Uterus (tissue), 4 donors: ENCODE measurements around the gene KANSL1. TPM values are rescaled to one million over a fixed set of nuclear protein-coding genes. Genes with fewer than 3 reads are reported as not detected.
"Not testable (repeated sequence)": the region's sequence is repeated elsewhere in the genome, so short reads cannot be mapped to it uniquely, and the experiment has no call there.

ENCODE experiments used
- DNase-seq, 2 donors: peaks; one replicate each; pipeline ENCODE4 v3.0.0-alpha.2; 2019 to 2020
- H3K27ac ChIP-seq, 2 donors: fragments of 200-600 bp; sonication (generic); 1 replicate in 1 of 2; 2 replicates in 1 of 2; pipeline ENCODE4 v1.5.1; 2016 to 2018
- H3K27me3 ChIP-seq, 2 donors: fragments of 200-600 bp; sonication (generic); one replicate each; pipeline ENCODE4 v1.5.1; 2018 to 2019; ENCODE audit warnings: control low read depth in 1 of 2
- H3K36me3 ChIP-seq, 2 donors: fragments of 200-600 bp; sonication (generic); one replicate each; pipeline ENCODE4 v1.5.1; 2019; ENCODE audit warnings: control low read depth in 1 of 2
- H3K4me1 ChIP-seq, 2 donors: fragments of 200-600 bp; sonication (generic); one replicate each; pipeline ENCODE4 v1.5.1; 2018 to 2019; ENCODE audit warnings: control low read depth in 1 of 2
- H3K4me3 ChIP-seq, 2 donors: fragments of 200-600 bp; sonication (generic); 1 replicate in 1 of 2; 2 replicates in 1 of 2; pipeline ENCODE4 v1.5.1; 2018 to 2019; ENCODE audit warnings: mild to moderate bottlenecking in 1 of 2
- H3K9me3 ChIP-seq, 2 donors: fragments of 200-600 bp; sonication (generic); one replicate each; pipeline ENCODE4 v1.5.1; 2019; ENCODE audit warnings: control low read depth in 1 of 2
- CTCF ChIP-seq, 4 experiments: fragments of 200-600 bp in 2 of 4; fragments of 450-650 bp in 2 of 4; sonication (generic) in 2 of 4; IDR thresholded peaks; one replicate each; pipeline ENCODE4 v1.5.1; 2016 to 2019; ENCODE audit warnings: antibody characterized with exemption in 4 of 4, mild to moderate bottlenecking in 2 of 4, moderate library complexity in 1 of 4
- POLR2A ChIP-seq, 2 donors: fragments of 450-650 bp; IDR thresholded peaks; one replicate each; pipeline ENCODE4 v1.6.1; 2016; ENCODE audit warnings: antibody characterized with exemption in 2 of 2, mild to moderate bottlenecking in 1 of 2, moderate library complexity in 1 of 2
- intact Hi-C: fragments of 100-400 bp; cut with DNase I; formaldehyde crosslinking; loops from one replicate; pipeline ENCODE4 v1.15.1; 2023; ENCODE audit warnings: low total_unique reads
- total RNA-seq, 4 donors: library from RNA; depleted of rRNA in 3 of 4; stranded (reverse); fragments of >200 nt in 3 of 4; gene quantifications; one replicate each; pipeline versions ENCODE4 v1.1.0 to v1.2.4, GENCODE V29; 2014 to 2023
- donor health status: DM: yes; HTN: yes; CAD: no.

KANSL1 gene
- total RNA-seq, 4 donors from 2014 or later: 55.8 to 192 (median 146) TPM

DNA sequence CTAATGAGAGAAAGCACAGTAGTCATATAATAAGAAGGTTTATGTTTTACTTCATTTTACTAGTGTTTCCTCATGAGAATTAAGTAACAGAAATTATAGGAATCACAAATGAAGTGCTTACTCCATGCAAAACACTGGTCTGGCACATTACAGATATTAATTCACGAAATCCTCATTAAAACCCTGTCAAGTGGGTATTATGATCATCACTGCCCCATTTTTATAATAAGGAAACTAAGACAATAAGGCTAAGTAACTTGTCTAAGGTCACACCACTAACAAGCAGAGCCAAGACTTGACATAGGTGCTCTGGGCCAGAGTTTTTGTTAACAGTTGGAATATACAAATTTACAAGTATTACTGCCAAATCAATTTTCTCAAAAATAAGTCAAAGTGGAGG lies 83.0 kb downstream of the KANSL1 start:
- Histone ChIP-seq H3K36me3 (no peaks in the 10 kb centered on the region), H3K4me3 (no peak overlapping the region), H3K4me1 (peaks cover 0 to 26% of the 10 kb centered on the region in 2 donors), H3K9me3 (no peaks in the 10 kb centered on the region), H3K27me3 (no peaks in the 10 kb centered on the region), H3K27ac (no peak overlapping the region)
- DNase-seq: no peak
- intact Hi-C loops: no loop called here
- TF ChIP-seq CTCF (IDR thresholded peaks at IDR 0.05) (no peak), POLR2A (IDR thresholded peaks at IDR 0.05) (no peak)

- Histone ChIP-seq H3K9me3 (no peaks in the 10 kb centered on the region), H3K27me3 (no peaks in the 10 kb centered on the region), H3K4me3 (no peak overlapping the region), H3K36me3 (no peaks in the 10 kb centered on the region), H3K27ac (no peak overlapping the region), H3K4me1 (peaks cover 0 to 26% of the 10 kb centered on the region in 2 donors)
- intact Hi-C loops: no loop called here
- no peak for DNase-seq
- no peak for TF ChIP-seq POLR2A (IDR thresholded peaks at IDR 0.05)
- TF ChIP-seq CTCF (IDR thresholded peaks at IDR 0.05): no peak
Measured at GRCh38 chr17:46109603-46110189, 83.5 kb downstream of the KANSL1 start.

GRCh38 chr17:46108550-46109110 lies 84.6 kb downstream of the KANSL1 start:
- H3K27ac ChIP-seq: no peak overlapping the region
- no peak for DNase-seq
- intact Hi-C loops: no loop called here
- H3K4me1 ChIP-seq: peaks cover 0 to 26% of the 10 kb centered on the region in 2 donors
- no peak for TF ChIP-seq POLR2A (IDR thresholded peaks at IDR 0.05)
- no peaks in the 10 kb centered on the region for H3K27me3 ChIP-seq
- no peaks in the 10 kb centered on the region for H3K9me3 ChIP-seq
- H3K4me3 ChIP-seq: no peak overlapping the region
- H3K36me3 ChIP-seq: no peaks in the 10 kb centered on the region

GRCh38 chr17:46108120-46108519 lies 85.1 kb downstream of the KANSL1 start:
- TF ChIP-seq POLR2A (IDR thresholded peaks at IDR 0.05): no peak
- no peaks in the 10 kb centered on the region for H3K36me3 ChIP-seq
- H3K4me3 ChIP-seq: no peak overlapping the region
- H3K9me3 ChIP-seq: no peaks in the 10 kb centered on the region
- H3K27me3 ChIP-seq: no peaks in the 10 kb centered on the region
- no peak overlapping the region for H3K27ac ChIP-seq
- H3K4me1 ChIP-seq: peaks cover 0 to 26% of the 10 kb centered on the region in 2 donors
- no peak for DNase-seq
- intact Hi-C loops: no loop called here

DNA sequence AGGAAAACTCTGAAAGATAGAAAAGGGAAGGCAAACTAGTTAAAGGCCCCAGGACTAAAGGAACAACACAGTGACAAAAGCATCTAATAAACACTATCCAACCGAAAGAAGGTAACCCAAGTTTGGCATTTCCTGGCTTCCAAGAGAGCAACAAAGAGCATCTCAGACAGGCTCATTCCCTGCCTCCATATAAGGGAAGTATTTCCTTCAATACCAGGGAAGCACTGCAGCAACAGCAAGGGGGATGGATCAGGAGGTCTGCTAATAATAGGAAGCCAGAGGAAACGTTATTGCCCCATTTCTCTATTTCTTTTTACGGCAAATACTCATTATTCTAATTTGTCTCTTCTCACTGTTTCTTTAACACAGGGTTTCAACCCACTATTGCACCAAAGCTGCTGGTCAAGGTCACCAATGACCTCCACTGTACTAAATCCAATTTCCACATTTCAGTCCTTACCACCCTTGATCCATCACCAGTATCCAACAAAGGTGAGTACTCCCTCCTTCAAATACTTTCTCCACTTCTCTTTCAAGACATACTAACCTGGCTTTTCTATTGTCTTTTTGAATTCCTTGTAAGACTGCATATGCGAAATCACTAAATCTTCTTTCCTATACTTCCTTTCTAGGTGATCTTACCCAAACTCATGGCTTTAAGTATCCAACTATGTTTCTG lies 86.1 kb downstream of the KANSL1 start:
- DNase-seq: no peak
- Histone ChIP-seq H3K4me1 (peaks cover 0 to 26% of the 10 kb centered on the region in 2 donors), H3K27ac (peak overlapping the region in 1 of 2 donors; percentile 2), H3K27me3 (no peaks in the 10 kb centered on the region), H3K9me3 (no peaks in the 10 kb centered on the region), H3K36me3 (no peaks in the 10 kb centered on the region), H3K4me3 (no peak overlapping the region)
- intact Hi-C loops: no loop called here
- TF ChIP-seq CTCF (IDR thresholded peaks at IDR 0.05): no peak
- TF ChIP-seq POLR2A (IDR thresholded peaks at IDR 0.05): no peak

GRCh38 chr17:46102806-46103205 lies 90.4 kb downstream of the KANSL1 start:
- H3K36me3 ChIP-seq, DNase-seq, H3K4me1 ChIP-seq, H3K9me3 ChIP-seq, H3K27me3 ChIP-seq, intact Hi-C loops, H3K4me3 ChIP-seq, H3K27ac ChIP-seq: not testable (repeated sequence)

GRCh38 chr17:46101785-46102617 lies 91.2 kb downstream of the KANSL1 start:
- H3K4me3 ChIP-seq, H3K4me1 ChIP-seq, H3K9me3 ChIP-seq, H3K36me3 ChIP-seq, intact Hi-C loops, DNase-seq, H3K27me3 ChIP-seq: not testable (repeated sequence)
- peak overlapping the region; percentile 41 to 42 for H3K27ac ChIP-seq
